ENCODE measurements around the gene FXN. TPM values are rescaled to one million over a fixed set of nuclear protein-coding genes. Genes with fewer than 3 reads are reported as not detected.

Gene FXN
- total and polyA plus RNA-seq, 2 donors (not counting 3 experiments of a cell fraction or from before 2014, with no cell fraction given), result 18.2 to 21.2 TPM

GRCh38 chr9:69136779-69137178, 101.2 kb downstream of the FXN start:
- BruUV-seq (replicated peaks), result no TSS peak
- DNase-seq (ENCODE audit: low read depth, low spot score) (peak; percentile 49), FAIRE-seq (peak; percentile 84)
- H3K27me3 ChIP-seq (ENCODE audit: control insufficient read depth in 2 of 2, insufficient read depth in 2 of 2, low read length in 2 of 2), result no peaks in the 10 kb centered on the region
- peak overlapping the region; percentile 35 for H3K4me2 ChIP-seq (ENCODE audit: insufficient read depth, low read length)
- H4K20me1 ChIP-seq (replicated peaks; ENCODE audit: control insufficient read depth, extremely low read depth, insufficient read depth, low read length), result no peaks in the 10 kb centered on the region
- H3K9me1 ChIP-seq (replicated peaks; ENCODE audit: control insufficient read depth, extremely low read depth, insufficient read depth, low read length), result no peaks in the 10 kb centered on the region
- POLR2A ChIA-PET, result interaction anchor here (0.7 kb wide), 1 partner anchor 14 kb away, joined by 3 read pairs; no protein-coding TSS in a partner anchor
- H3K4me1 ChIP-seq (ENCODE audit: control insufficient read depth, extremely low read depth, insufficient read depth, low read length), result peaks cover 12% of the 10 kb centered on the region
- dilution Hi-C loops (cut with MboI; ENCODE audit: extremely low pct_ligation_motif_present, low sequenced_read_pairs) (no loop called here), intact Hi-C loops (cut with micrococcal nuclease) (no loop called here)
- no peaks in the 10 kb centered on the region for H3K9me3 ChIP-seq (replicated peaks; ENCODE audit: control insufficient read depth, insufficient read depth, low read length)
- H3K4me3 ChIP-seq (replicated peaks in 1 of 3; ENCODE audit: insufficient read depth in 1 of 3, low read depth in 1 of 3, low read length in 3 of 3), result no peak overlapping the region
- CTCF ChIA-PET, result interaction anchor here (1.0 to 3.5 kb wide), 9 partner anchors 8 to 83 kb away, joined by 3 to 21 read pairs (median 5); no protein-coding TSS in a partner anchor
- peaks cover 56% of the 10 kb centered on the region for H3K79me2 ChIP-seq (ENCODE audit: control insufficient read depth, insufficient read depth, low read length)
- peak overlapping the region; percentile 20 for H2AFZ ChIP-seq (ENCODE audit: low read depth, low read length)
- no peak for TF ChIP-seq MAX (IDR thresholded peaks at IDR 0.05; ENCODE audit: insufficient read depth, insufficient read length)
- no peak for TF ChIP-seq EZH2 (IDR thresholded peaks at IDR 0.05; ENCODE audit: borderline replicate concordance, low read depth, low read length, severe bottlenecking)
- TF ChIP-seq CTCF (IDR thresholded peaks at IDR 0.05; ENCODE audit: extremely low read depth in 1 of 2, insufficient read depth in 1 of 2, low read depth in 1 of 2, low read length in 2 of 2), result no peak
- TF ChIP-seq JUN (IDR thresholded peaks at IDR 0.05; ENCODE audit: borderline replicate concordance, insufficient read depth, insufficient read length, low read depth), result no peak
- TF ChIP-seq GATA2 (IDR thresholded peaks at IDR 0.05; ENCODE audit: insufficient read depth, insufficient read length, low read depth, low read length), result no peak
- no peak for TF ChIP-seq FOS (IDR thresholded peaks at IDR 0.05; ENCODE audit: borderline replicate concordance, insufficient read depth, low read length)
- TF ChIP-seq MYC (IDR thresholded peaks at IDR 0.05; ENCODE audit: low read depth, low read length), result no peak
- no peak for TF ChIP-seq POLR2AphosphoS5 (IDR thresholded peaks at IDR 0.05; ENCODE audit: insufficient read depth, low read depth, low read length)
- no peak for TF ChIP-seq POLR2A (IDR thresholded peaks at IDR 0.05; ENCODE audit: low read depth, low read length)
- H3K27ac ChIP-seq (ENCODE audit: insufficient read depth, low read depth, low read length), result peak overlapping the region; percentile 38
- peaks cover 0 to 2% of the 10 kb centered on the region in 2 experiments for H3K36me3 ChIP-seq (ENCODE audit: control insufficient read depth in 2 of 2, extremely low read depth in 1 of 2, insufficient read depth in 2 of 2, low read length in 2 of 2)
- H3K9ac ChIP-seq (replicated peaks; ENCODE audit: extremely low read depth, insufficient read depth, low read length), result no peak overlapping the region
